ENCODE measurements around the gene PHF21A.

PHF21A gene

GRCh38 chr11:45947885-45948284 is 173.4 kb downstream of the PHF21A start:
- no peak overlapping the region for H3K4me3 ChIP-seq (ENCODE audit: low read length, poor library complexity, severe bottlenecking)
- H3K27me3 ChIP-seq (ENCODE audit: insufficient read depth, low read length, poor library complexity, severe bottlenecking), result no peaks in the 10 kb centered on the region
- no peaks in the 10 kb centered on the region for H3K9me3 ChIP-seq (ENCODE audit: insufficient read depth, low read depth, low read length)
- H3K9ac ChIP-seq (ENCODE audit: low read depth, low read length, poor library complexity, severe bottlenecking), result no peak overlapping the region
- no peaks in the 10 kb centered on the region for H3K9me2 ChIP-seq (replicated peaks; ENCODE audit: low read depth, low read length)
- H3K4me1 ChIP-seq (ENCODE audit: insufficient read depth, low read length, poor library complexity, severe bottlenecking), result no peaks in the 10 kb centered on the region
- H3F3A ChIP-seq (ENCODE audit: low read depth), result no peaks in the 10 kb centered on the region
- H3K36me3 ChIP-seq (ENCODE audit: insufficient read depth, low read length), result peaks cover 79% of the 10 kb centered on the region; the same call in 1 of the 2 replicates
- no peak overlapping the region for H2AFZ ChIP-seq (ENCODE audit: low read length)
- no peaks in the 10 kb centered on the region for H4K20me1 ChIP-seq (ENCODE audit: insufficient read depth, low read length, poor library complexity, severe bottlenecking)
- no peaks in the 10 kb centered on the region for H3K79me2 ChIP-seq (ENCODE audit: insufficient read depth, low read length)
- H3K4me2 ChIP-seq (ENCODE audit: low read depth, low read length, poor library complexity, severe bottlenecking), result no peak overlapping the region
- TF ChIP-seq CTCF (conservative IDR thresholded peaks at IDR 0.05; ENCODE audit: low read length), result no peak
- no peak for TF ChIP-seq EZH2phosphoT487 (IDR thresholded peaks at IDR 0.05; ENCODE audit: borderline replicate concordance)

GRCh38 chr11:45945397-45945999 is 175.8 kb downstream of the PHF21A start:
- TF ChIP-seq EZH2phosphoT487 (IDR thresholded peaks at IDR 0.05; ENCODE audit: borderline replicate concordance), result no peak
- no peak for TF ChIP-seq CTCF (conservative IDR thresholded peaks at IDR 0.05; ENCODE audit: low read length)
- Histone ChIP-seq H4K20me1 (ENCODE audit: insufficient read depth, low read length, poor library complexity, severe bottlenecking) (no peaks in the 10 kb centered on the region), H3K4me1 (ENCODE audit: insufficient read depth, low read length, poor library complexity, severe bottlenecking) (no peaks in the 10 kb centered on the region), H3K9me2 (replicated peaks; ENCODE audit: low read depth, low read length) (no peaks in the 10 kb centered on the region), H3K4me2 (ENCODE audit: low read depth, low read length, poor library complexity, severe bottlenecking) (no peak overlapping the region), H3K27me3 (ENCODE audit: insufficient read depth, low read length, poor library complexity, severe bottlenecking) (no peaks in the 10 kb centered on the region), H3K9me3 (ENCODE audit: insufficient read depth, low read depth, low read length) (no peaks in the 10 kb centered on the region), H3K36me3 (ENCODE audit: insufficient read depth, low read length) (peaks cover 68% of the 10 kb centered on the region; the same call in 1 of the 2 replicates), H3K79me2 (ENCODE audit: insufficient read depth, low read length) (no peaks in the 10 kb centered on the region), H3K9ac (ENCODE audit: low read depth, low read length, poor library complexity, severe bottlenecking) (no peak overlapping the region), H2AFZ (ENCODE audit: low read length) (no peak overlapping the region), H3F3A (ENCODE audit: low read depth) (no peaks in the 10 kb centered on the region), H3K4me3 (ENCODE audit: low read length, poor library complexity, severe bottlenecking) (no peak overlapping the region)

GRCh38 chr11:45942381-45942780 is 178.9 kb downstream of the PHF21A start:
- peaks cover 45% of the 10 kb centered on the region; the same call in 1 of the 2 replicates for H3K36me3 ChIP-seq (ENCODE audit: insufficient read depth, low read length)

GRCh38 chr11:45941285-45941684 is 180.0 kb downstream of the PHF21A start:
- H3K4me3 ChIP-seq (ENCODE audit: low read length, poor library complexity, severe bottlenecking), result no peak overlapping the region
- H2AFZ ChIP-seq (ENCODE audit: low read length), result no peak overlapping the region
- H3K36me3 ChIP-seq (ENCODE audit: insufficient read depth, low read length), result peaks cover 44% of the 10 kb centered on the region; the same call in 1 of the 2 replicates

More at GRCh38 chr11:45942381-45942780, 178.9 kb downstream of the PHF21A start:
- Histone ChIP-seq H3F3A (ENCODE audit: low read depth) (no peaks in the 10 kb centered on the region), H3K9me2 (replicated peaks; ENCODE audit: low read depth, low read length) (no peaks in the 10 kb centered on the region), H4K20me1 (ENCODE audit: insufficient read depth, low read length, poor library complexity, severe bottlenecking) (no peaks in the 10 kb centered on the region), H3K27me3 (ENCODE audit: insufficient read depth, low read length, poor library complexity, severe bottlenecking) (no peaks in the 10 kb centered on the region), H3K4me1 (ENCODE audit: insufficient read depth, low read length, poor library complexity, severe bottlenecking) (no peaks in the 10 kb centered on the region), H3K79me2 (ENCODE audit: insufficient read depth, low read length) (no peaks in the 10 kb centered on the region), H3K4me2 (ENCODE audit: low read depth, low read length, poor library complexity, severe bottlenecking) (no peak overlapping the region), H3K4me3 (ENCODE audit: low read length, poor library complexity, severe bottlenecking) (no peak overlapping the region), H3K9ac (ENCODE audit: low read depth, low read length, poor library complexity, severe bottlenecking) (no peak overlapping the region), H3K9me3 (ENCODE audit: insufficient read depth, low read depth, low read length) (no peaks in the 10 kb centered on the region), H2AFZ (ENCODE audit: low read length) (no peak overlapping the region)
- no peak for TF ChIP-seq EZH2phosphoT487 (IDR thresholded peaks at IDR 0.05; ENCODE audit: borderline replicate concordance)

More at GRCh38 chr11:45941285-45941684, 180.0 kb downstream of the PHF21A start:
- no peaks in the 10 kb centered on the region for H3F3A ChIP-seq (ENCODE audit: low read depth)
- H3K4me1 ChIP-seq (ENCODE audit: insufficient read depth, low read length, poor library complexity, severe bottlenecking), result no peaks in the 10 kb centered on the region
- H4K20me1 ChIP-seq (ENCODE audit: insufficient read depth, low read length, poor library complexity, severe bottlenecking), result no peaks in the 10 kb centered on the region
- H3K9ac ChIP-seq (ENCODE audit: low read depth, low read length, poor library complexity, severe bottlenecking), result no peak overlapping the region
- no peaks in the 10 kb centered on the region for H3K27me3 ChIP-seq (ENCODE audit: insufficient read depth, low read length, poor library complexity, severe bottlenecking)
- H3K9me2 ChIP-seq (replicated peaks; ENCODE audit: low read depth, low read length), result no peaks in the 10 kb centered on the region
- no peak overlapping the region for H3K4me2 ChIP-seq (ENCODE audit: low read depth, low read length, poor library complexity, severe bottlenecking)
- no peaks in the 10 kb centered on the region for H3K79me2 ChIP-seq (ENCODE audit: insufficient read depth, low read length)
- H3K9me3 ChIP-seq (ENCODE audit: insufficient read depth, low read depth, low read length), result no peaks in the 10 kb centered on the region
- TF ChIP-seq CTCF (conservative IDR thresholded peaks at IDR 0.05; ENCODE audit: low read length), result no peak
- TF ChIP-seq EZH2phosphoT487 (IDR thresholded peaks at IDR 0.05; ENCODE audit: borderline replicate concordance), result no peak
